Measurements from ENCODE around the gene NTM. TPM values are rescaled to one million over a fixed set of nuclear protein-coding genes. Genes with fewer than 3 reads are reported as not detected.

The NTM gene
- total RNA-seq, 1 experiment from 2014 or later, result 9.9 TPM

GRCh38 chr11:131895865-131896264 lies 525.5 kb downstream of the NTM start:
- H2BK120ac ChIP-seq (ENCODE audit: low read depth, low read length, poor library complexity, severe bottlenecking), result no peak overlapping the region

More at GRCh38 chr11:131895865-131896264, 525.5 kb downstream of the NTM start:
- no peak overlapping the region for H3K4me2 ChIP-seq (ENCODE audit: insufficient read depth, insufficient read length, low read length)
- no peaks in the 10 kb centered on the region for H3K23me2 ChIP-seq (ENCODE audit: insufficient read length, low read depth, low read length, poor library complexity, severe bottlenecking)
- no peak overlapping the region for H2AK5ac ChIP-seq (ENCODE audit: insufficient read length, low read length)
- no peak overlapping the region for H4K5ac ChIP-seq (ENCODE audit: insufficient read length, low read depth, low read length)
- DNase-seq, result no peak
- H3K27ac Mint-ChIP-seq, result no peak overlapping the region
- TF ChIP-seq CTCF (conservative IDR thresholded peaks at IDR 0.05), result peak; percentile 20; the same call in 1 of the 3 replicates
- no peak overlapping the region for H3K14ac ChIP-seq (ENCODE audit: insufficient read depth, low read length)
- no peaks in the 10 kb centered on the region for H3K9me3 Mint-ChIP-seq
- H3K4me3 Mint-ChIP-seq, result no peak overlapping the region
- H3K79me2 ChIP-seq (ENCODE audit: insufficient read depth, low read length), result no peaks in the 10 kb centered on the region
- no peaks in the 10 kb centered on the region; a peak in 1 of 7 replicates for H3K36me3 Mint-ChIP-seq (ENCODE audit: insufficient read depth in 1 of 3, low read depth in 3 of 3)
- no peaks in the 10 kb centered on the region for H3K9me3 ChIP-seq (ENCODE audit: control insufficient read depth, low read depth, low read length)
- H4K8ac ChIP-seq (replicated peaks; ENCODE audit: insufficient read length, low read depth, low read length), result no peak overlapping the region
- H2AFZ ChIP-seq (ENCODE audit: low read length), result no peak overlapping the region
- no peak overlapping the region for H3K18ac ChIP-seq (ENCODE audit: insufficient read length, low read depth, low read length)
- no peaks in the 10 kb centered on the region for H3K27me3 ChIP-seq (ENCODE audit: insufficient read depth, low read length)
- no peaks in the 10 kb centered on the region for H3K79me1 ChIP-seq (ENCODE audit: insufficient read depth, low read depth, low read length, poor library complexity, severe bottlenecking)
- no peak overlapping the region for H3K9ac ChIP-seq (ENCODE audit: extremely low read depth, insufficient read length, low read length)
- H3K4me1 Mint-ChIP-seq, result peaks cover 6 to 7% of the 10 kb centered on the region in 2 experiments
- no peak overlapping the region for H3K27ac ChIP-seq (ENCODE audit: insufficient read length, low read depth, low read length)
- H3T11ph ChIP-seq (ENCODE audit: low read length), result no peak overlapping the region
- no peak overlapping the region for H3K56ac ChIP-seq (ENCODE audit: insufficient read length, low read depth, low read length)
- no CpG with 5 or more reads among the region's 2 CpGs for WGBS (ENCODE audit: extremely low coverage, insufficient read length, low lambda C conversion rate)
- H4K20me1 ChIP-seq (ENCODE audit: control insufficient read depth, insufficient read depth, insufficient read length), result no peaks in the 10 kb centered on the region
- no peak overlapping the region for H2BK20ac ChIP-seq (ENCODE audit: low read depth, low read length, poor library complexity, severe bottlenecking)
- H3K4ac ChIP-seq (ENCODE audit: low read depth, low read length), result no peak overlapping the region
- no peak overlapping the region for H4K91ac ChIP-seq (ENCODE audit: insufficient read length, low read depth, low read length)
- H3K27me3 Mint-ChIP-seq (ENCODE audit: low read depth), result no peaks in the 10 kb centered on the region
- no peak overlapping the region for H2BK5ac ChIP-seq (ENCODE audit: insufficient read length, low read length)
- H3K23ac ChIP-seq (ENCODE audit: insufficient read length, low read depth, low read length), result no peak overlapping the region
- H3K4me1 ChIP-seq (ENCODE audit: insufficient read depth, low read length), result peaks cover 2% of the 10 kb centered on the region; the same call in 1 of the 2 replicates
- no peak overlapping the region for H2BK12ac ChIP-seq (ENCODE audit: insufficient read length, low read depth, low read length)
- no peak overlapping the region for H2BK15ac ChIP-seq (ENCODE audit: low read depth, low read length)
